Activated CD4-positive, alpha-beta memory T cell treated with anti-CD3 and anti-CD28 coated beads for 36 hours (primary cell): Measurements from ENCODE around the gene ZNF483. TPM values are rescaled to one million over a fixed set of nuclear protein-coding genes. Genes with fewer than 3 reads are reported as not detected.
A peak's percentile ranks its signal among the peaks of the same experiment; 100 is the strongest.
"Not testable (repeated sequence)": the region's sequence is repeated elsewhere in the genome, so short reads cannot be mapped to it uniquely, and the experiment has no call there.

Experiments
- CTCF ChIA-PET: fragments of 350-600 bp; sonication (Branson Sonifier 250); formaldehyde crosslinking; loops from one replicate; lab custom pipeline; 2021; ENCODE audit warnings: antibody characterized with exemption, inconsistent platforms; lab: Charles Lee
- POLR2A ChIA-PET: fragments of 350-600 bp; sonication (Branson Sonifier 250); formaldehyde crosslinking; loops from one replicate; lab custom pipeline; 2021; ENCODE audit warnings: antibody characterized with exemption; lab: Charles Lee
- DNase-seq: peaks from one replicate; pipeline ENCODE4 v3.0.0-alpha.2; 2020
- H3K27ac Mint-ChIP-seq: one replicate; pipeline ENCODE4 v1.8.0; 2021; ENCODE audit warnings: mixed read lengths
- H3K27me3 Mint-ChIP-seq: one replicate; pipeline ENCODE4 v1.8.0; 2021; ENCODE audit warnings: mixed read lengths
- H3K36me3 Mint-ChIP-seq: one replicate; pipeline ENCODE4 v1.8.0; 2021; ENCODE audit warnings: mixed read lengths
- H3K4me1 Mint-ChIP-seq: one replicate; pipeline ENCODE4 v1.8.0; 2021; ENCODE audit warnings: low read depth, mixed read lengths
- H3K4me3 Mint-ChIP-seq: one replicate; pipeline ENCODE4 v1.8.0; 2021; ENCODE audit warnings: mild to moderate bottlenecking, mixed read lengths
- H3K9me3 Mint-ChIP-seq: one replicate; pipeline ENCODE4 v1.8.0; 2021; ENCODE audit warnings: mixed read lengths
- intact Hi-C: fragments of 100-400 bp; cut with micrococcal nuclease; formaldehyde crosslinking; loops from one replicate; pipeline ENCODE4 v1.15.1; 2023
- total RNA-seq, 2 experiments: library from RNA; stranded (reverse); gene quantifications; one replicate each; pipeline ENCODE4 v1.2.3, GENCODE V29; 2021

The ZNF483 gene
- total RNA-seq, 2 experiments from 2014 or later: 2.9 to 3.4 TPM

- peaks cover 28% of the 10 kb centered on the region for H3K27me3 Mint-ChIP-seq
- no peak within 1 kb of the TSS for H3K27ac Mint-ChIP-seq
- peak within 1 kb of the TSS; percentile 83 for H3K4me3 Mint-ChIP-seq
- H3K4me1 Mint-ChIP-seq: peaks cover 14% of the 10 kb centered on the region
- H3K36me3 Mint-ChIP-seq: no peaks in the 10 kb centered on the region
- no peaks in the 10 kb centered on the region for H3K9me3 Mint-ChIP-seq
- peak; percentile 40 for DNase-seq
- CTCF ChIA-PET: interaction anchor here (1.1 to 3.1 kb wide), 7 partner anchors 17 to 476 kb away, joined by 3 to 37 read pairs (median 6); partner anchors contain the start of gene DNAJC25
- intact Hi-C loops: loop anchor here (2.0 to 10.0 kb wide), 3 partner anchors 63 to 295 kb away; partner anchors contain the start of gene UGCG
- POLR2A ChIA-PET: interaction anchor here (1.4 kb wide), 1 partner anchor 32 kb away, joined by 5 read pairs; the partner anchor contains the start of gene DNAJC25
Measured at GRCh38 chr9:111599092-111599954, 74.3 kb downstream of the ZNF483 start, which contains the start of gene PTGR1. PTGR1 (minus strand) TSS chr9:111599647; CDS start chr9:111597422, 2,225 bp downstream.

- peaks cover 14% of the 10 kb centered on the region for H3K4me1 Mint-ChIP-seq
- intact Hi-C loops: loop anchor here (2.0 to 10.0 kb wide), 3 partner anchors 63 to 295 kb away; partner anchors contain the start of gene UGCG
- H3K9me3 Mint-ChIP-seq: no peaks in the 10 kb centered on the region
- no peaks in the 10 kb centered on the region for H3K36me3 Mint-ChIP-seq
- H3K27ac Mint-ChIP-seq: no peak overlapping the region
- ChIA-PET POLR2A (no interaction called here), CTCF (no interaction called here)
- DNase-seq: no peak
- peaks cover 28% of the 10 kb centered on the region for H3K27me3 Mint-ChIP-seq
- peak overlapping the region; percentile 83 for H3K4me3 Mint-ChIP-seq
Measured at GRCh38 chr9:111599955-111600343, 75.0 kb downstream of the ZNF483 start.

DNA sequence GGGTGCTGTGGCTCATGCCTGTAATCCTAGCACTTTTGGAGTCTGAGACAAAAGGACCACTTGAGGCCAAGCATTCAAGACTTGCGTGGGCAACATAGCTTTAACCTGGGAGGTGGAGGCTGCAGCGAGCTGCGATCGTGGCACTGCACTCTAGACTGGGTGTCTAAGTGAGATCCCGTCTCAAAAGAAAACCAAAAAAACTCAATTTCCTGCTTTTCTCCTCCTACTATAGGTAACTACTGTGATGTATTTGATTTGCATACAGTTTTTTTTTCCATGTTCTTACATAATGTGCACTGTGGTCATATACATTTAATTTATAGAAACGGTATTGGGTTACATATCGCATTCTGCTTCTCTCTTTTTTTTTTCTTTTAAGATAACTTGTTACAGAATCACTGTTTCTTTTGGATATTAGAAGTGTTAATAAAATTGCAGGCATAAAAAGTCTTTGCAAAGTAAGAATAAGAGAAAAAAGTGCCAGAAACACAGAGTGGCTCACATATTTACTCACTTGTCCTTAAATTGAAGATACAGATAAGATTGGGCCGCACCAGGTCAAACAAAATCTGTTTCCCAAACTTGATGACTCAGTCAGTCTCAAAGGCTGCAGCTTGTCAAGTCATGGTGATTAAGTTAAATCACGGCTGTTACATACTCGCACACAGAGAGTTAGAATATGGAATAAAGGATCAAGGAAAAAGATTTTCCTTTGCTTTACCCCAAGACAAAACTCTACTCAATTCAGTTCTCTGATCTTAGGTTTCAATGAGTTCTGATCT lies 76.4 kb downstream of the ZNF483 start:
- no peak overlapping the region for H3K27ac Mint-ChIP-seq
- H3K4me1 Mint-ChIP-seq: peaks cover 14% of the 10 kb centered on the region
- peaks cover 28% of the 10 kb centered on the region for H3K27me3 Mint-ChIP-seq
- intact Hi-C loops: no loop called here
- no peaks in the 10 kb centered on the region for H3K9me3 Mint-ChIP-seq
- DNase-seq: no peak
- no peaks in the 10 kb centered on the region for H3K36me3 Mint-ChIP-seq
- H3K4me3 Mint-ChIP-seq: no peak overlapping the region
- ChIA-PET CTCF (no interaction called here), POLR2A (no interaction called here)

DNA sequence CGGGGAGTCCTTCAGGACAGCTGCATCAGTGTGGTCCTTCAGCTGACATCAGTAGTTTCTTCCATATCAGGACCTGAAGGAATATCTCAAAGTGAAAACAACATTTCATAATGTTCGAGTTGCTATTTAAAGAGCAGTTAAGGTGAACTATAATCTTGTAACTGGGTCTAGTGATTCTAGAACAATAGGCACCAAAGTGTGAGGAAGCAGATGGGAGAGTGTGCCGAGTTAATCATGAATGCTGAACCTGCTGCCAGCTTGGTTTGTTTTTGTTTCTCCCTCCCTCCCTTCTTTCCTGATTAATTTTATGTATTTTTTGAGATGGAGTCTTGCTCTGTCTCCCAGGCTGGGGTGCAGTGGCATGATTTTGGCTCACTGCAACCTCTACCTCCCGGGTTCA lies 78.1 kb downstream of the ZNF483 start:
- peaks cover 9% of the 10 kb centered on the region for H3K4me1 Mint-ChIP-seq
- CTCF ChIA-PET: no interaction called here
- intact Hi-C loops: no loop called here
- H3K4me3 Mint-ChIP-seq: no peak overlapping the region
- no peaks in the 10 kb centered on the region for H3K36me3 Mint-ChIP-seq
- H3K27ac Mint-ChIP-seq: no peak overlapping the region
- POLR2A ChIA-PET: no interaction called here
- no peak for DNase-seq
- H3K27me3 Mint-ChIP-seq: peaks cover 21% of the 10 kb centered on the region
- H3K9me3 Mint-ChIP-seq: no peaks in the 10 kb centered on the region

- intact Hi-C loops: no loop called here
- DNase-seq: no peak
- no peak overlapping the region for H3K27ac Mint-ChIP-seq
- no peaks in the 10 kb centered on the region for H3K9me3 Mint-ChIP-seq
- H3K36me3 Mint-ChIP-seq: no peaks in the 10 kb centered on the region
- H3K4me1 Mint-ChIP-seq: peaks cover 3% of the 10 kb centered on the region
- ChIA-PET CTCF (no interaction called here), POLR2A (no interaction called here)
- H3K4me3 Mint-ChIP-seq: no peak overlapping the region
- H3K27me3 Mint-ChIP-seq: peaks cover 19% of the 10 kb centered on the region
Measured at GRCh38 chr9:111604054-111604615, 79.2 kb downstream of the ZNF483 start.

GRCh38 chr9:111605041-111605559 lies 80.1 kb downstream of the ZNF483 start:
- Mint-ChIP-seq H3K27ac (no peak overlapping the region), H3K36me3 (no peaks in the 10 kb centered on the region), H3K4me1 (no peaks in the 10 kb centered on the region), H3K4me3 (no peak overlapping the region), H3K9me3 (no peaks in the 10 kb centered on the region), H3K27me3 (peaks cover 14% of the 10 kb centered on the region)
- POLR2A ChIA-PET: interaction anchor here (0.6 kb wide), 1 partner anchor 19 kb away, joined by 5 read pairs; no protein-coding TSS in a partner anchor
- no peak for DNase-seq
- intact Hi-C loops: no loop called here
- CTCF ChIA-PET: no interaction called here

DNA sequence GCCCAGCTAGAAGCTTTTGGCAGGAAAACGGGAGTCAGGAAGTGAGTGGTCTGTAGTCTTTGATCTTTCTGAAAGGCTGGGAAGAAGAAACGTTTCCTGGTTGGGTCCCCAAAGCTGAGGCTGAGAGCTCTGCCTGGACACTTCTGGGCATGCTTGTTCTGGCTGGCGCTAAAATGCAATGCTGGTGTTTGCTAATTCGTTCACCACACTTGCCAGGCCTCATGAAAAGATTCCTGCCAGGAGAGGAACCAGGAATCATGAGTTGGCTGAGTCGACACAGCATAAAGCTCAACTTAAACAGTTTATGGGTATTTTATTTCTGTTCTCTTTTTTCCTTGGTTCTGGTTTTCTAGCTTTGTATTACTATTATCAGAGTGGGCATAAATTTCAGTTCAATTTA lies 85.2 kb downstream of the ZNF483 start:
- Mint-ChIP-seq H3K36me3 (no peaks in the 10 kb centered on the region), H3K9me3 (no peaks in the 10 kb centered on the region), H3K4me3 (no peak overlapping the region), H3K4me1 (no peaks in the 10 kb centered on the region), H3K27me3 (peaks cover 14% of the 10 kb centered on the region), H3K27ac (no peak overlapping the region)
- intact Hi-C loops: no loop called here
- DNase-seq: no peak
- ChIA-PET POLR2A (no interaction called here), CTCF (interaction anchor here (1.0 to 1.1 kb wide), 2 partner anchors 11 to 12 kb away, joined by 4 read pairs; no protein-coding TSS in a partner anchor)

- Mint-ChIP-seq H3K4me3 (no peak overlapping the region), H3K27ac (no peak overlapping the region), H3K27me3 (peaks cover 14% of the 10 kb centered on the region), H3K36me3 (no peaks in the 10 kb centered on the region), H3K4me1 (no peaks in the 10 kb centered on the region), H3K9me3 (no peaks in the 10 kb centered on the region)
- intact Hi-C loops: no loop called here
- POLR2A ChIA-PET: no interaction called here
- DNase-seq: no peak
- CTCF ChIA-PET: interaction anchor here (1.0 to 1.1 kb wide), 2 partner anchors 10 to 13 kb away, joined by 4 read pairs; no protein-coding TSS in a partner anchor
Measured at GRCh38 chr9:111610845-111611244, 85.9 kb downstream of the ZNF483 start.

DNA sequence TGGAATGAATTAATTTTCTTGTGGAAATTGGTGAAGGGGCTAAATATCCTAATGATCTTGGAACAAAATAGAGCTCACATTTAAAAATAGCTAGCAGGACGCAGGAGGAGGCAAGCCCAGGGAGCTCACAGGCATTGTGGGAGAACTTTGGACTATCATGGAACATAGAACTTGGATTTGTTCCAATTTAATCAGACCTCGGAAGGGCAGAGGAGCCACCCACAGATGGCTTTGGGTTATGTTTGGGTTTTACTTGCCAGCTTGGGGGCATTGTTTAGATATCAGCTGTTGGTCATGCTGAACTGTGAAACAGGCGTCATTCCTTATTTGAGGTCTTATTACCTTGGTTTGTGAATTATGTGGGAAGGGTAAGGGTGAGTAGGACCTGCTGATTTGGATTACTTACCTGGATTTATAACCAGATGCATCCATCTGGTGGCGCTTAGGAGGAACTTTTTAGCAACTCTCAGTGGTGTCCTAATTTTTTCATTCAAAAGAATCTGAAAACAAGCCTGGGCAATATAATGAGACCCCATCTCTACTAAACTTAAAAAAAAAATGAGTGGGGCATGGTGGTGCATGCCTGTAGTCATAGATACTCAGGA lies 88.6 kb downstream of the ZNF483 start:
- POLR2A ChIA-PET: interaction anchor here (1.5 kb wide), 1 partner anchor 18 kb away, joined by 3 read pairs; the partner anchor contains the start of gene DNAJC25
- peaks cover 16% of the 10 kb centered on the region for H3K27me3 Mint-ChIP-seq
- H3K27ac Mint-ChIP-seq: no peak overlapping the region
- no peaks in the 10 kb centered on the region for H3K4me1 Mint-ChIP-seq
- CTCF ChIA-PET: interaction anchor here (0.9 to 1.2 kb wide), 2 partner anchors 15 kb away, joined by 3 read pairs; no protein-coding TSS in a partner anchor
- no peak overlapping the region for H3K4me3 Mint-ChIP-seq
- no peaks in the 10 kb centered on the region for H3K9me3 Mint-ChIP-seq
- no peaks in the 10 kb centered on the region for H3K36me3 Mint-ChIP-seq
- DNase-seq: no peak
- intact Hi-C loops: no loop called here

DNA sequence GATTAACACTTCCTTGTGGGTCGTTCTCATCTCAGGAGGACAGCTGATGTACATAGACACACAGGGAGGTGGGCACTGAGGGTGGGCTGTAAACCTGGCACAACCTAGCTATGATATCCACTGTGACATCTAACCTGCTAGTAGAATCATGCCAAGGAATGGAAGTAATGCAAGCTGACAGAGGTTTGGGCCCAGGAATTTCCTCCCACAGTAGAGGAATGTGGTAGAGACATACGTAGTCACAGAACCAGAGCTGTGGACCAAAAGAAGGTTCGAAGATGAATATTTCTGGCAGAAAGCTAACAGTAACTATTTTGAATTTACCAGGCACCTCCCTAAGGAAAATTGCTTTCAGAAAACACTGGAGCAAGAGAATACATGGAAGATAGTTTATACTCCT lies 90.9 kb downstream of the ZNF483 start:
- Mint-ChIP-seq H3K9me3 (no peaks in the 10 kb centered on the region), H3K4me1 (no peaks in the 10 kb centered on the region), H3K36me3 (no peaks in the 10 kb centered on the region), H3K27me3 (peaks cover 11% of the 10 kb centered on the region), H3K4me3 (no peak overlapping the region), H3K27ac (no peak overlapping the region)
- intact Hi-C loops: no loop called here
- ChIA-PET CTCF (interaction anchor here (1.8 kb wide), 1 partner anchor 18 kb away, joined by 4 read pairs; no protein-coding TSS in a partner anchor), POLR2A (no interaction called here)
- DNase-seq: no peak

GRCh38 chr9:111617349-111617748 lies 92.4 kb downstream of the ZNF483 start:
- H3K27ac Mint-ChIP-seq, DNase-seq, H3K27me3 Mint-ChIP-seq, CTCF ChIA-PET, H3K4me1 Mint-ChIP-seq, POLR2A ChIA-PET, intact Hi-C loops, H3K4me3 Mint-ChIP-seq, H3K36me3 Mint-ChIP-seq, H3K9me3 Mint-ChIP-seq: not testable (repeated sequence)
